T-helper 2 cell treated with Interferon-gamma antibody and Interleukin-4, amounts not matched to agents 100 ng/mL and 5 ng/mL, for 36 hours (primary cell): ENCODE measurements around the gene HIKESHI. TPM values are rescaled to one million over a fixed set of nuclear protein-coding genes. Genes with fewer than 3 reads are reported as not detected.

ENCODE experiments used
- intact Hi-C: fragments of 100-400 bp; cut with micrococcal nuclease; formaldehyde crosslinking; loops from one replicate; pipeline ENCODE4 v1.15.1; 2023
- total RNA-seq: library from RNA; stranded (reverse); gene quantifications from 2 replicates; pipeline ENCODE4 v1.2.3, GENCODE V29; 2022

Gene HIKESHI
- total RNA-seq, 1 donor from 2014 or later = 41.3 TPM

DNA sequence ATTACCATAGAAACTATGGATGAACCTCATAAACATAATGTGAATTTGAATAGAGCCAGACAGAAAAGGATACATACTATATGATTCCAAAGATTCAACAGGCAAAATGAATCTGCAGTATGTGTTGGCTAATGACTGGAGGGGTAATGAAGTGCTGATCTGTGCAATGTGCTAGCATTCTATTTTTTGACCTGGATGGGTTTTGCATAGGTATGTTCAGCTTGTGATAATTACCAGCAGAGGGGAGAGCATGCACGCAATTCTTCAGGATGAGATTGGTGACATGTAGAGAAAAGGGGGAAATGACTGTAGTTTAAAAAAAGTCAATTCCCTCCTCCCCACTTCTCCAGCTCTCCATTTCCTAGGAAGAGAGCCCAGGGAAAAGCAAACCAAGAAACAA lies 72.0 kb downstream of the HIKESHI start:
- intact Hi-C loops = no loop called here

DNA sequence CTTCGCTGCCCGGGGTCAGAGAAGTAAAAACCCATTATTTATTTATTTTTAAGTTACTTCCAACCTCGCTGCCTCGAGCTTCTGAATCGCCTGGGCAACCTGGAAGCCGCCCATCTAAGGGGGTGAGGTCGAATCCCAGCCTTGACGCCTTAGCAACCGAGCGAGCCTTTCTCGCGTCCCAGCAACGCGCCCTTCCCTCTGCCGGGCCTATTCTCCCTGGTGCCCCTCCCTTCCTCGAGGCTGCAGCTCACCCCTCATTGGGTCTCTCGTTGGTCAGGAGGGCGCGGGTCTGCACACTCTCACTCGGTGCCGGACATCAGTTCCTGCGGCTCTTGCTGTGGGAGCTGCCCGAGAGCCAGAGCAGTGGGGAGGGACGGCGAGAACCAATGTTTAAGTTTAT lies 72.5 kb downstream of the HIKESHI start, which contains the start of gene CCDC81:
TSS of gene CCDC81 (plus strand) at position 302 of the 400 bp plus-strand sequence. CDS start 277 bp downstream, outside the sequence.
- intact Hi-C loops = no loop called here

DNA sequence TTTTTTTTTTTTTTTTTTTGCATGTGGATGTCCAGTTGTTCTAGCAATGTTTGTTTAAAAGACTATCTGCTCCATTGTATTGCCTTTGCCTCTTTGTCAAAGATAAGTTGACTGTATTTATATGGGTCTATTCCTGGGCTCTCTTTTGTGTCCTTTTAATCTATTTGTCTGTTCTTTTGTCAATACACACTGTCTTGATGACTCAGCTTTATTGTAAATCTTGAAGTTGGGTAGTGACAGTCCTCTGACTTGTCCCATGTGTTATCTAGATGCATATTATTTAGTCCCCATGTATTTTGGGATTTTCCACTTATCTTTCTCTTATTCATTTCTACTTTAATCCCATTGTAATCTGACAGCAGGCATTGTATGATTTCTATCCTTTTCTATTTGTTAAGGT lies 75.9 kb downstream of the HIKESHI start:
- intact Hi-C loops = no loop called here

DNA sequence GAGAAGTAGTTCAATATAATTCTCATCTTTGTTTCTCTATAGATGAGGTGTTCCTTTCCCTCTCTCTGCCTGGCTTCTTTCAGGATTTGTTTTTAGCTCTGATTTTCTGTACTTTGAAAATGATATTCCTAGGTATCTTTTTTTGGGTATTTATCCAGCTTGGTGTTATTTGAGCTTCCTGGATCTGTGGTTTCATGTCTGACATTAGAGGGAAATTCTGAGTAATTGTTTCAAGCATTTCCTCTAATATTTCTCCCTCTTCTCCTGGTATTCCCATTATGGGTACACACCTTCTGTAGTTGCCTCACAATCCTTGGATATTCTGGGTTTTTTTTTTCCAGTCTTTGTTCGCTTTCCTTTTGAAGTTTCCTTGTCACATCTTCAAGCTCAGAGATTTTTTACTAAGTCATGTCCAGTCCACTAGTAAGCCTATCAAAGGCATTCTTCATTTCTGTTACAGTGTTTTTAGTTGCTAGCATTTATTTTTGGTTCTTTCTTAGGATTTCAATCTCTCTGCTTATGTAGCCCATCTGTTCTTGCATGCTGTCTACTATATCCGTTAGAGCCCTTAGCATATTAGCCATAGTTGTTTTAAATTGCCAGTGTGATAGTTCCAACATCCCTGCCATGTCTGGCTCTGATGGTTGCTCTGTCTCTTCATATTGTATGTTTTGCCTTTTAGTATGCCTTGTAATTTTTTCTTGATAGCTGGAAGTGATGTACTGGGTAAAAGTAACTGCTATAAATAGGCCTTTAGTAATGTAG lies 78.4 kb downstream of the HIKESHI start:
- intact Hi-C loops = no loop called here

DNA sequence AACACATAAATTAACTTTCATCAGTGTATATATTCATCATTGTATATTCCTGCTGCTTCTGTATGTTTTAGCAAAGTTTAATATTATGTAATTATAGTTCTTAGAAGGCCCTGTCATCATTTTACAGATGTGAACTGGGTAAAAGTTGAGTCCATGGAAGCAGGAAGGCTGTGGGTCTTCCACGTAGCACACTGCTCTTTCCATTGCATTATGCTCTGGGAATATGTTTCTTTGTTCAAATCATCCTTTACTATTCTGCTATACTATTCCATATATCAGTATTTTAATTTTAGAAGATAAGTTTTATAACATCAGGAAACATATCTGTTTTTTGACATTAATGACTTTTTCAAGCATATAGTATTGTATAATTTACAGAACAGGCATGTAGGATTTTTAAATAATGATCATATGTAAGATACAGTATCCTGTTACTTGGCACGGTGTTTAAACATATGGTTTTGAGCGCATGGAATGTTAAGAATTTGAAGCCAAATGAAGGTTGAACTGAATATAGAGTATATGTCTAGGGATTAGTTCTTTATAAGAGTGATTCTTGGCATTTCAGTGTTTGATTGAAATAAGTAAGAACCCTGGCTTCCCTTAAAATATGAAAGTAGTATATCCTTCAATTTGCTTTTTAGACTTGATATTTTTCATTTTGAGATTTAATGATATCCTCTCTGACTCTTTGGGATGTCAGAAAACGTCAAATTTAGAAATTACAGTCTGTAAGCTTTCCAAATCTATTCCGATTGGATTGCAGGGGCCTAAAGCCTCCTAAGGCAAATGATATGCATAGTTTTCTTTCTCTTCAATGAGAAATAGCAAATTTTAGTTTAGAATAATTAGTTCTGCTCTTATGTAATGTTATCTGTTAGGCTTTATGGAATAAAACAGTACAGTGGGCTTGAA lies 81.3 kb downstream of the HIKESHI start:
- intact Hi-C loops = no loop called here

DNA sequence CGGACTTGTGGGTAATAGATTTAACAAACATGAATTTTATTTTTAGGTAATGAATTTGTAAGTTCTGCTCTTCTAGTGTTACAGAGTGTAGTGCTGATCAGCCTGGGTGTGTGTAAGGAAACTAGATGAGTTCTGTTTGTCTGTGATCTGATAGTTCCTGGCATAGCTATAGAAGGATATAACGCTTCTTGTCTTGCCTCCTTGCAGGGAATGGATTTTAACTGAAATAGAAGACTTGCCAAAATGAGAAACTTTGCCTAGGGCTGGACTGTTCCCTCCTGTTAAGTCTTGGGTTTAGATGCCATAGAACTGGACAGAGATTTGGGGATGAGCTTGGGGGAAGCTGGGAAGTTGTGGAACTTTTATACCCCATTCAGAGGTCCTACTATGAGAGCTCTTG lies 84.2 kb downstream of the HIKESHI start:
- intact Hi-C loops = no loop called here

DNA sequence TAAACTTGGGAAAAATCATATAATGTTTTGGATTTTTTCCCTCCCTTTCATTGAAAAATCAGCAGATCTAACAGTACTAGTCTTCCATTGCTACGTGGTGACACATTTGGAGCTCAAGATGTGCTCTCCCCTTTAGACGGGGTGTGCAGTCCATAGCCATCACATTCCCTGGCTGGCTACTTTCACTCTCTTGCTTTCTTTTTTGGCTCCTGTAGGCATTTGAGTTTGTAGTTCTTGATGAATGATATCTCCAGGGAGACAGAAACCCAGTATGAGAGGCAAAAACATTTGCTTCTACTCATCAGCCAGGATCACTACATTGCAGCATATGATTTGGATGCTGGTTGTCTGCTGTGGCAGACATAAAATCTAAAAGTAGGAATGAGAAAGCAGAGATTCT lies 84.7 kb downstream of the HIKESHI start:
- intact Hi-C loops = no loop called here

DNA sequence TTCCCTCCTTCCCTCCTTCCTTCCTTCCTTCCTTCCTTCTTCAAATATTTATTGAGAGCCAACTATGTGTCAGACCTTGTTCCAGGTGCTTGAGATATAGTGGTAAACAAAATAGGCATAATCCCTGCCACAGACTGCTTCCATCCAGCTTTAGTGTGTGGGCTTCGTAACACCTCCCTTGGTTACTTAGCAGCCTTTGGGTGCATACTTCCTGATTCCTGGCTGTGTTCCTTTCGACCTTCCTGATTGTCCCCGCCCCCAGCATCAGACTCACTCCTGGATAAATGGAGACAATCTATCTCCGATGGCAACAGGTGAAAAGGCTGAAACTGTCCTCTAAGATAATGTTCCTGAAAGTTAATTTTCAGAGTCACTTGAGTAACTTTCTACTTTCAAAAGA lies 86.2 kb downstream of the HIKESHI start:
- intact Hi-C loops = no loop called here

DNA sequence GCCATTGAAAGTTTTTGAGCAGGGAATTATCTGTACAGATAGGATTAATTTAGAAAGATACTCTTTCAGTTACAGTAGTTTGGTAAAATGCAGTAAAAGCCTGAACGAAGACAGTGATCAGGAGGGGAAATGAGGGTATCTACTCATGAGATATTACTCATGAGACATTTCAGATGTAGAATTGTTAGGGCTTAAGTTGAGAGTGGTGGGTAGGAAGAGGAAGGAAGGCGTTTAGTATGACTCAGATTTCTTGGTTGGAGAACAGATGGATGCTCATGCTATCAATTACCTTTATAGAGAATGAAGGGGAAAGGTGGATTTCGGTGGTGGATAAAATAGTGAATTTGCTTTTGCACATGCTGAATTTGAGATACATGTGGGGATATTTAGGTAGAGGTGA lies 88.4 kb downstream of the HIKESHI start:
- intact Hi-C loops = no loop called here

DNA sequence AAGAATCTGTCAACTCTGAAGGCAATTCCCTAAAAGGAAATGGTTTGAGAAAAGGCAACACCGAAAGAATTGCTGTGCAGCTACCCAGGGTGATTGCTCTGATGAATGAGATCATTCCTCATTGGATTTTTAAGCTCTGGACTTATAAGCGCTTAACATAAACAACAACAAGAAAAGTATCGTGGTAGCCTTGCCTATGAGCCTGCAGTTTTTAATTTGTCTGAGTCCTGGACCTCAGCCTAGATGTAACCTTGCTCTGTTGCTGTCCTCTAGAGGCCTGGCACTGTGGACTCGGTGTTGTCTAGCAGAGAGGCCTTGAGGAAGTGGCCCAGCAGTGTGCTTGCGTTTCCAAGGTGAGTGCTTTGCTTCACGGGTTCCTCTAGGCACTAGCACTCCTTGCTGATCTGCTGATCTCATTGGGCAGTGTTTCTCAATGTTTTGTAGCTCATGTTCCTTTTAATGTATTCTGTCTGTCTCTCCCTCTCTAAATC lies 93.1 kb downstream of the HIKESHI start:
- intact Hi-C loops = no loop called here

Other genes starting within 250 kb of the HIKESHI start
- gene PICALM, start 233.2 kb upstream of the HIKESHI start, total RNA-seq = 129 TPM in 2 replicates
- gene EED, start 57.5 kb upstream of the HIKESHI start, total RNA-seq = 59.1 and 62.7 TPM in 2 replicates
- gene CCDC81, start 72.6 kb downstream of the HIKESHI start, total RNA-seq = 0.73 and 0.80 TPM in 2 replicates